GM12878 (cell line): ENCODE measurements around the gene ZC3H8. TPM values are rescaled to one million over a fixed set of nuclear protein-coding genes. Genes with fewer than 3 reads are reported as not detected.

Experiments used
- ATAC-seq: fragments of 200-7000 bp; cut with Tn5 transposase; 3 replicates; pipeline ENCODE4 v1.9.1; 2020; ENCODE audit warnings: mild to moderate bottlenecking, moderate library complexity
- BruUV-seq: library from RNA; stranded (reverse); fragments of 400-500 nt; replicated peaks from 2 replicates; lab custom pipeline; 2021; lab: Mats Ljungman, UMichigan
- CTCF ChIA-PET: fragments of 300-600 bp; sonication (Branson Sonifier 250); formaldehyde crosslinking; extraction: SDS; loops from one replicate; lab custom pipeline; 2021; ENCODE audit warnings: inconsistent platforms; lab: Yijun Ruan, JAX
- POLR2A ChIA-PET: fragments of 350-600 bp; formaldehyde crosslinking; extraction: SDS; loops from one replicate; lab custom pipeline; 2021; ENCODE audit warnings: inconsistent platforms; lab: Charles Lee
- RAD21 ChIA-PET: fragments of 300-600 bp; sonication (Branson Sonifier 250); formaldehyde crosslinking; loops from one replicate; lab custom pipeline; 2023; ENCODE audit warnings: antibody characterized with exemption; ENCODE audit not compliant: unreplicated experiment; lab: Charles Lee
- SMC1A ChIA-PET: fragments of 300-600 bp; sonication (Branson Sonifier 250); formaldehyde crosslinking; loops from one replicate; lab custom pipeline; 2023; ENCODE audit not compliant: unreplicated experiment, uncharacterized antibody; lab: Charles Lee
- DNase-seq: peaks from one replicate; pipeline ENCODE4 v3.0.0-alpha.2; 2011; ENCODE audit warnings: low read depth, low spot score
- FAIRE-seq: peaks from 3 replicates; lab custom pipeline; 2011; peaks lifted over from hg19 to GRCh38; lab: Jason Lieb, UNC
- H2AFZ ChIP-seq: 2 replicates; pipeline ENCODE4 v1.6.0; 2011; ENCODE audit warnings: low read depth, low read length, control low read depth; ENCODE audit not compliant: control insufficient read depth
- H3K27ac ChIP-seq: 2 replicates; pipeline ENCODE4 v1.5.1; 2011; ENCODE audit warnings: control low read depth; ENCODE audit not compliant: control insufficient read depth, insufficient read depth
- H3K27me3 ChIP-seq, 2 experiments: replicated peaks in 1 of 2; 2 replicates each; pipeline versions ENCODE4 v1.6.0 to v1.6.1; 2011; ENCODE audit warnings: low read length in 1 of 2; ENCODE audit not compliant: control insufficient read depth in 2 of 2, insufficient read depth in 2 of 2
- H3K36me3 ChIP-seq, 2 experiments: 2 replicates each; pipeline ENCODE4 v1.5.1; 2011; ENCODE audit warnings: low read length in 1 of 2; ENCODE audit not compliant: control insufficient read depth in 2 of 2, insufficient read depth in 2 of 2
- H3K4me1 ChIP-seq: 2 replicates; pipeline ENCODE4 v1.6.1; 2011; ENCODE audit warnings: mild to moderate bottlenecking, low read length, moderate library complexity, mixed read lengths; ENCODE audit not compliant: control insufficient read depth, insufficient read depth
- H3K4me2 ChIP-seq: 2 replicates; pipeline ENCODE4 v1.6.0; 2011; ENCODE audit warnings: control low read depth; ENCODE audit not compliant: control insufficient read depth, insufficient read depth
- H3K4me3 ChIP-seq: fragments of 200-600 bp; sonication (generic); 2 replicates; pipeline ENCODE4 v1.5.1; 2016
- H3K79me2 ChIP-seq: 2 replicates; pipeline ENCODE4 v1.6.0; 2011; ENCODE audit warnings: low read length; ENCODE audit not compliant: control insufficient read depth, insufficient read depth
- H3K9ac ChIP-seq: 2 replicates; pipeline ENCODE4 v1.8.0; 2011; ENCODE audit warnings: low read length, control low read depth, mixed read lengths; ENCODE audit not compliant: control insufficient read depth, insufficient read depth
- H3K9me3 ChIP-seq: replicated peaks from 3 replicates; pipeline ENCODE4 v1.5.1; 2011; ENCODE audit warnings: mild to moderate bottlenecking, low read length; ENCODE audit not compliant: control insufficient read depth, insufficient read depth
- H4K20me1 ChIP-seq: 2 replicates; pipeline ENCODE4 v1.6.0; 2011; ENCODE audit not compliant: control insufficient read depth, insufficient read depth
- CREM ChIP-seq: IDR thresholded peaks from 2 replicates; pipeline ENCODE4 v1.6.1; 2014; ENCODE audit warnings: antibody characterized with exemption, low read depth
- DPF2 ChIP-seq: fragments of 450-650 bp; IDR thresholded peaks from 2 replicates; pipeline ENCODE4 v1.6.1; 2017; ENCODE audit warnings: mild to moderate bottlenecking
- EP300 ChIP-seq, 2 experiments: fragments of 150-350 bp in 1 of 2; IDR thresholded peaks; 2 replicates each; pipeline ENCODE4 v1.6.1; 2011 to 2012; ENCODE audit warnings: low read depth in 2 of 2, low read length in 2 of 2, borderline replicate concordance in 1 of 2, improper control_type of control experiment in 1 of 2, inconsistent platforms in 1 of 2; ENCODE audit not compliant: control insufficient read depth in 1 of 2
- NBN ChIP-seq: fragments of 450-650 bp; IDR thresholded peaks from 2 replicates; pipeline ENCODE4 v1.6.1; 2016
- PML ChIP-seq: IDR thresholded peaks from 2 replicates; pipeline ENCODE4 v1.6.1; 2012; ENCODE audit warnings: low read length, inconsistent platforms
- SMC3 ChIP-seq: IDR thresholded peaks from 2 replicates; pipeline ENCODE4 v1.6.1; 2011; ENCODE audit warnings: low read length, improper control_type of control experiment, borderline replicate concordance
- TBL1XR1 ChIP-seq: IDR thresholded peaks from 2 replicates; pipeline ENCODE4 v1.6.1; 2012; ENCODE audit warnings: low read depth, low read length, improper control_type of control experiment
- USF2 ChIP-seq: IDR thresholded peaks from 2 replicates; pipeline ENCODE4 v1.6.1; 2011; ENCODE audit warnings: low read depth, low read length, improper control_type of control experiment, borderline replicate concordance
- ZBED1 ChIP-seq: IDR thresholded peaks from 2 replicates; pipeline ENCODE4 v1.6.1; 2016; ENCODE audit warnings: borderline replicate concordance
- ZNF207 ChIP-seq: fragments of 450-650 bp; IDR thresholded peaks from 2 replicates; pipeline ENCODE4 v1.6.1; 2014; ENCODE audit warnings: antibody characterized with exemption, mild to moderate bottlenecking, borderline replicate concordance
- ZSCAN29 ChIP-seq: fragments of 450-650 bp; IDR thresholded peaks from 2 replicates; pipeline ENCODE4 v1.6.1; 2017; ENCODE audit warnings: mild to moderate bottlenecking, moderate library complexity
- WGBS: methylation state at CpG from one replicate; pipeline ENCODE4 v1.1.6; 2016; ENCODE audit warnings: low lambda C conversion rate; ENCODE audit not compliant: insufficient replicate concordance, insufficient coverage; ENCODE audit errors: missing lambda C conversion rate; 5-methylcytosine and 5-hydroxymethylcytosine counted together
- in situ Hi-C: fragments of 300-500 bp; cut with MboI; formaldehyde crosslinking; loops from 9 replicates; pipeline ENCODE4 v1.14.3; 2018; ENCODE audit warnings: mixed read lengths
- intact Hi-C: fragments of 100-400 bp; cut with micrococcal nuclease; formaldehyde crosslinking; loops from one replicate; pipeline ENCODE4 v1.14.2; 2022; ENCODE audit not compliant: unreplicated experiment
- polyA plus RNA-seq, 11 experiments: library from polyadenylated mRNA; depleted of rRNA in 4 of 11; unstranded in 6 of 11; stranded (reverse) in 5 of 11; fragments of >200 nt; fragmentation: Nextera tagmentation in 4 of 11; fragmentation: Illumina TruSeq in 1 of 11; extraction: Ambion mirVana in 4 of 11; extraction: Trizol in 1 of 11; gene quantifications; 1 replicate in 1 of 11; 2 replicates in 10 of 11; pipeline versions ENCODE4 v1.2.1 to v1.2.3, GENCODE V29; 2011 to 2016; ENCODE audit warnings: inconsistent platforms in 2 of 11, missing spikeins in 2 of 11, low read depth in 1 of 11
- total RNA-seq, 4 experiments: library from RNA; depleted of rRNA in 3 of 4; stranded (reverse); fragments of >200 nt in 3 of 4; fragmentation: Illumina TruSeq in 1 of 4; extraction: Trizol in 1 of 4; gene quantifications; 2 replicates each; pipeline versions ENCODE4 v1.2.1 to v1.2.3, GENCODE V29; 2013 to 2021
- TF ChIP-seq, protein P1 (sequence below): IDR thresholded peaks from 2 replicates; pipeline ENCODE4 v1.6.1; 2012; ENCODE audit warnings: low read depth, low read length, improper control_type of control experiment
- TF ChIP-seq, protein P2 (sequence below): IDR thresholded peaks from 2 replicates; pipeline ENCODE4 v1.6.1; 2012; ENCODE audit warnings: low read depth, low read length, improper control_type of control experiment
- TF ChIP-seq, protein P3 (sequence below): IDR thresholded peaks from 2 replicates; pipeline ENCODE4 v1.6.1; 2012; ENCODE audit warnings: low read length, inconsistent platforms

Gene ZC3H8
- total and polyA plus RNA-seq, 10 of the 15 experiments (the other 5 are each of a cell fraction or from before 2014, with no cell fraction given): 9.9 to 28.4 (median 19.5) TPM

DNA sequence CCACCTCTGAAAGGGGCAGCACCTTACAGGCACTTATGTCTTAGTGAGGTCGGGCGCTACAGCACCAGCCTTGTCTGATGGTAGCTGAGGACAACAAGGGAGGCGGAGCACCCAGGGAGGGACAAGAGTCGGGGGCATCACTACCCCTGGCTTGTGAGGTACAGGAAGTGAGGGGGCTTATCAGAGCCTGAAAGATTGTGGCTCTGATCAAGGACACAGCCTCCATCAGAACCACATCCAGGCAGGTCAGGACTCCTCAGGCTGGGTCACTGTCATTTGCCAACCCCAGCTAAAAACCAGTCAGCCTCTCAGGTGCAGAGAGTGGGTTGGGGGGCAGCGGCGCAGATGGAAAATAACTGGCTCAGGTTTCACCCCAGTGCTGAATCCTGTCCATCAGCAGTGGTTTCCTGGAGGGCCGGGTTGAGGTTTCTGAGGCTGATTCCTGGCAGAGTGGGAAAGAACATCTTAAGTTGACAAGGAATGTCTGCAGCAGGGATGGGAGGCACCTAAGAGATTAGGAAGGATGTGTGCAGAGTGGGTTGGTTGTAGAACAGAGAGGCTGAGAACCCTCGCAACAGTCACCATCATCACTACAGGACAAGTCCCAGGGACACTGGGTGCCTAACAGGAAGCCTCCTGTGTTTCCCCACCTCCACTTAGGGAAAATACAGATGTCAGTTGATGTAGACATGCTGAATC is 71.4 kb downstream of the ZC3H8 start:
- ChIA-PET RAD21 (no interaction called here), CTCF (no interaction called here), POLR2A (no interaction called here)
- Histone ChIP-seq H3K9ac (no peak overlapping the region), H3K27me3 (peaks cover 0 to 7% of the 10 kb centered on the region in 2 experiments), H3K27ac (no peak overlapping the region), H3K79me2 (no peaks in the 10 kb centered on the region), H4K20me1 (no peaks in the 10 kb centered on the region), H3K9me3 (no peaks in the 10 kb centered on the region; the same call in 2 of the 3 replicates), H3K4me2 (no peak overlapping the region)
- DNase-seq (no peak), FAIRE-seq (no peak)
- BruUV-seq: no TSS peak
- 69% methylated on average over 8 of the region's 8 CpGs for WGBS
- intact Hi-C loops: no loop called here
- TF ChIP-seq ZSCAN29: no peak
- TF ChIP-seq, all 136 proteins: peak for 0
- ATAC-seq: no peak
- Histone ChIP-seq H3K36me3 (no peaks in the 10 kb centered on the region), H2AFZ (no peak overlapping the region), H3K4me1 (peaks cover 8% of the 10 kb centered on the region), H3K4me3 (no peak overlapping the region)
- in situ Hi-C loops: no loop called here
- SMC1A ChIA-PET: interaction anchor here (0.9 kb wide), 1 partner anchor 21 kb away, joined by 3 read pairs; no protein-coding TSS in a partner anchor

DNA sequence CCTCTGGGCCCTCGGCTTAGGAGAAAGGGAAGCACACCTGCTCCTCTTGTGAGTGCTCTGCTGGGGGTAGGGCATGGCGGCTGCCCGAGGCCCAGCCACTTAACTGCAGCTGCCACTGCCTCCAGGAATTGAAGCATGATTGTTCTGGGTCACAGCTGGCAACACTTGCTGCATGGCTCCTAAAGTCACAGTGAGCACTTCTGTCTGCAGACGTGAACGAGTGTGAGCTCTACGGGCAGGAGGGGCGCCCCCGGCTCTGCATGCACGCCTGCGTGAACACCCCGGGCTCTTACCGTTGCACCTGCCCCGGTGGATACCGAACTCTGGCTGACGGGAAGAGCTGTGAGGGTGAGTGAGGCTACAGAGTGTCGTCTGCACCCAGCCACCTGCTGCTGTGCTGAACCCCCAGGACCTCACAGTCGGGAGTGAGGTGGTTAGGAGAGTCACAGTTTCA is 72.2 kb downstream of the ZC3H8 start:
- peaks cover 0 to 7% of the 10 kb centered on the region in 2 experiments for H3K27me3 ChIP-seq
- POLR2A ChIA-PET: no interaction called here
- FAIRE-seq (no peak), DNase-seq (no peak), ATAC-seq (no peak)
- H3K27ac ChIP-seq: no peak overlapping the region
- SMC1A ChIA-PET: interaction anchor here (0.9 kb wide), 1 partner anchor 20 kb away, joined by 3 read pairs; no protein-coding TSS in a partner anchor
- intact Hi-C loops: no loop called here
- 15% methylated on average over 17 of the region's 17 CpGs for WGBS
- no peak overlapping the region for H2AFZ ChIP-seq
- H3K4me2 ChIP-seq: no peak overlapping the region
- no peaks in the 10 kb centered on the region for H4K20me1 ChIP-seq
- CTCF ChIA-PET: no interaction called here
- no peaks in the 10 kb centered on the region for H3K79me2 ChIP-seq
- no peak overlapping the region for H3K4me3 ChIP-seq
- H3K36me3 ChIP-seq: no peaks in the 10 kb centered on the region
- in situ Hi-C loops: no loop called here
- peaks cover 2% of the 10 kb centered on the region; the same call in 1 of the 2 replicates for H3K4me1 ChIP-seq
- no peak overlapping the region for H3K9ac ChIP-seq
- no peaks in the 10 kb centered on the region; the same call in 2 of the 3 replicates for H3K9me3 ChIP-seq
- BruUV-seq: no TSS peak
- RAD21 ChIA-PET: no interaction called here
- TF ChIP-seq DPF2 (no peak), ZNF207 (no peak), TBL1XR1 (no peak), ZBED1 (no peak), CREM (no peak), PML (no peak), EP300 (IDR thresholded peaks at IDR 0.05; ENCODE audit: borderline replicate concordance in 1 of 2, control insufficient read depth in 1 of 2, low read depth in 2 of 2, low read length in 2 of 2) (no peak), SMC3 (no peak), NBN (no peak), USF2 (no peak)
- TF ChIP-seq, protein P1, sequence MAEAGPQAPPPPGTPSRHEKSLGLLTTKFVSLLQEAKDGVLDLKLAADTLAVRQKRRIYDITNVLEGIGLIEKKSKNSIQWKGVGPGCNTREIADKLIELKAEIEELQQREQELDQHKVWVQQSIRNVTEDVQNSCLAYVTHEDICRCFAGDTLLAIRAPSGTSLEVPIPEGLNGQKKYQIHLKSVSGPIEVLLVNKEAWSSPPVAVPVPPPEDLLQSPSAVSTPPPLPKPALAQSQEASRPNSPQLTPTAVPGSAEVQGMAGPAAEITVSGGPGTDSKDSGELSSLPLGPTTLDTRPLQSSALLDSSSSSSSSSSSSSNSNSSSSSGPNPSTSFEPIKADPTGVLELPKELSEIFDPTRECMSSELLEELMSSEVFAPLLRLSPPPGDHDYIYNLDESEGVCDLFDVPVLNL: no peak
- TF ChIP-seq, protein P2, sequence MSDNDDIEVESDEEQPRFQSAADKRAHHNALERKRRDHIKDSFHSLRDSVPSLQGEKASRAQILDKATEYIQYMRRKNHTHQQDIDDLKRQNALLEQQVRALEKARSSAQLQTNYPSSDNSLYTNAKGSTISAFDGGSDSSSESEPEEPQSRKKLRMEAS: no peak
- TF ChIP-seq, protein P3, sequence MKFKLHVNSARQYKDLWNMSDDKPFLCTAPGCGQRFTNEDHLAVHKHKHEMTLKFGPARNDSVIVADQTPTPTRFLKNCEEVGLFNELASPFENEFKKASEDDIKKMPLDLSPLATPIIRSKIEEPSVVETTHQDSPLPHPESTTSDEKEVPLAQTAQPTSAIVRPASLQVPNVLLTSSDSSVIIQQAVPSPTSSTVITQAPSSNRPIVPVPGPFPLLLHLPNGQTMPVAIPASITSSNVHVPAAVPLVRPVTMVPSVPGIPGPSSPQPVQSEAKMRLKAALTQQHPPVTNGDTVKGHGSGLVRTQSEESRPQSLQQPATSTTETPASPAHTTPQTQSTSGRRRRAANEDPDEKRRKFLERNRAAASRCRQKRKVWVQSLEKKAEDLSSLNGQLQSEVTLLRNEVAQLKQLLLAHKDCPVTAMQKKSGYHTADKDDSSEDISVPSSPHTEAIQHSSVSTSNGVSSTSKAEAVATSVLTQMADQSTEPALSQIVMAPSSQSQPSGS: no peak
